Coronary artery (tissue), 2 donors: Measurements from ENCODE around the gene ZIC2.
A peak's percentile ranks its signal among the peaks of the same experiment; 100 is the strongest.
"Not testable (repeated sequence)": the region's sequence is repeated elsewhere in the genome, so short reads cannot be mapped to it uniquely, and the experiment has no call there.

Source experiments
- DNase-seq: peaks from one replicate; pipeline ENCODE4 v3.0.0-alpha.2; 2017; ENCODE audit warnings: low spot score
- H3K27ac ChIP-seq, 2 donors: fragments of 200-600 bp; sonication (generic); one replicate each; pipeline ENCODE4 v1.5.1; 2016 to 2019
- H3K4me3 ChIP-seq: fragments of 200-600 bp; sonication (generic); 2 replicates; pipeline ENCODE4 v1.5.1; 2016; ENCODE audit warnings: mild to moderate bottlenecking, moderate library complexity
- TF ChIP-seq, protein P1 (sequence below): fragments of 200-600 bp; sonication (generic); IDR thresholded peaks from one replicate; pipeline ENCODE4 v1.5.1; 2019; ENCODE audit warnings: antibody characterized with exemption

The ZIC2 gene

DNA sequence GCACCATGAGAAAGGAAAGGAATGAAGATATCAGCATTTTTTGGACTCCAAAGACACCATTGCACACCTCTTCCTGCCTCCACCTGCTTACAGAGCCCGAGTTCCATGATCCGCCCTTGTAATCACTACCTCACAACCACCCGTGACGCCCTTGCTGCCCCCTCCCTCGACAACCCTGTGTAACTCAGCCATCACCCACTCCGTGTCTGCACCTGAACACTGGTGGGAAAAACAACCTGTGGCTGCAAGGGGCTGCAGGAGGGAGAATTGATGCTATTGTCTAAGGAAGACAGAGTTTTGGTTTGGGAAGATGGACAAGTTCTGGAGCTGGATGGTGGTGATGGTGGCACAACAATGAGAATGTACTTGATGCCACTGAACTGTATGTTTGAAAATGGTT, 37.0 kb upstream of the ZIC2 start:
- no peak overlapping the region for H3K4me3 ChIP-seq
- DNase-seq: no peak
- no peak overlapping the region for H3K27ac ChIP-seq
- TF ChIP-seq, protein P1, sequence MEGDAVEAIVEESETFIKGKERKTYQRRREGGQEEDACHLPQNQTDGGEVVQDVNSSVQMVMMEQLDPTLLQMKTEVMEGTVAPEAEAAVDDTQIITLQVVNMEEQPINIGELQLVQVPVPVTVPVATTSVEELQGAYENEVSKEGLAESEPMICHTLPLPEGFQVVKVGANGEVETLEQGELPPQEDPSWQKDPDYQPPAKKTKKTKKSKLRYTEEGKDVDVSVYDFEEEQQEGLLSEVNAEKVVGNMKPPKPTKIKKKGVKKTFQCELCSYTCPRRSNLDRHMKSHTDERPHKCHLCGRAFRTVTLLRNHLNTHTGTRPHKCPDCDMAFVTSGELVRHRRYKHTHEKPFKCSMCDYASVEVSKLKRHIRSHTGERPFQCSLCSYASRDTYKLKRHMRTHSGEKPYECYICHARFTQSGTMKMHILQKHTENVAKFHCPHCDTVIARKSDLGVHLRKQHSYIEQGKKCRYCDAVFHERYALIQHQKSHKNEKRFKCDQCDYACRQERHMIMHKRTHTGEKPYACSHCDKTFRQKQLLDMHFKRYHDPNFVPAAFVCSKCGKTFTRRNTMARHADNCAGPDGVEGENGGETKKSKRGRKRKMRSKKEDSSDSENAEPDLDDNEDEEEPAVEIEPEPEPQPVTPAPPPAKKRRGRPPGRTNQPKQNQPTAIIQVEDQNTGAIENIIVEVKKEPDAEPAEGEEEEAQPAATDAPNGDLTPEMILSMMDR: no peak

DNA sequence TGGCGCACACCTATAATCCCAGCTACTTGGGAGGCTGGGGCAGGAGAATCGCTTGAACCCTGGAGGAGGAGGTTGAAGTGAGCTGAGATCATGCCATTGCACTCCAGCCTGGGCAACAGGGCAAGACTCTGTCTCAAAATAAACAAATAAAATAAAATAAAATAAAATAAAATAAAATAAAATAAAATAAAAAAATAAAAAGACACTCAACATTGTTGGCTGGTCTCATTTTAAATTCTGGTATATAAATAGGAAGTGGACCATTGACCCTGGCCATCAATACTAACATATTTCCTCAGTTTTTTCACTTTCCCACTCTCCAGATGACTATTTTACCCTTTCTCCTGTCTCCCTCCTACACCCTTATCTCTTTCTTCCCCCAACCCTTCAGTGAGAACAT, 36.1 kb upstream of the ZIC2 start:
- H3K4me3 ChIP-seq, DNase-seq, H3K27ac ChIP-seq: not testable (repeated sequence)

DNA sequence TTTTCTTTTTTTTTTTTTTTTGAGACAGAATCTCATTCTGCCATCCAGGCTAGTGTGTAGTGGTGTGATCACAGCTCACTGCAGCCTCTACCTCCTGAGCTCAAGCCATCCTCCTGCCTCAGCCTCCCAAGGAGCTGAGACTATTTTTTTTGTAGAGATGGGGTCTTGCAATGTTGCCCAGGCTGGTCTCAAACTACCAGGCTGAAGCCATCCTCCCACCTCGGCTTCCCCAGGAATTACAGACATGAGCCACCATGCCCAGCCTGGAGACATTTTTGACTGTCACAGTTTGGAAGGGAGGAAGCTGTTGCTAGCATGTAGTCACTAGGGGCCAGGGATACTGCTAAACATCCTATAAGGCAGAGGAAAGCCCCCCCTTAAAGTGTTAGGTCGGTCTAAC, 33.9 kb upstream of the ZIC2 start:
- TF ChIP-seq, protein P1: no peak
- H3K4me3 ChIP-seq: no peak overlapping the region
- no peak for DNase-seq
- H3K27ac ChIP-seq: no peak overlapping the region

DNA sequence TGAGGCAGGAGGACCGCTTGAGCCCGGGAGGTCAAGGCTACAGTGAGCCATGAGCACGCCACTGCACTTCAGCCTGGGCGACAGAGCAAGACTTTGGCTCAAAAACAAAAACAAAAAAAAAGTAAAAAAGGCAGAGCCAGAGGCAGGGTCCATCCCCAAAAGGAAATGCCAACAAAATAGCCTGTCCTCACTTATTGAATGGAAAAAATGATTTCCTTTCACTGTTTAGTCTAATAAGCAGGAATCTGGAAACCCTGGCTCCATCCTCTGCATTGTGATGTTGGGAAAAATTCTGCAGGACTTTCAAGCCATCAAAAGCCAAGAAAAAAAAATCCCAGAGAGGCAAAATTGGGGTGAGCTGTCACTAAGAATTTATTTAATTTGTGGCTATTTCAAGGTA, 33.2 kb upstream of the ZIC2 start:
- Histone ChIP-seq H3K4me3 (no peak overlapping the region), H3K27ac (no peak overlapping the region)
- no peak for DNase-seq
- TF ChIP-seq, protein P1: no peak

DNA sequence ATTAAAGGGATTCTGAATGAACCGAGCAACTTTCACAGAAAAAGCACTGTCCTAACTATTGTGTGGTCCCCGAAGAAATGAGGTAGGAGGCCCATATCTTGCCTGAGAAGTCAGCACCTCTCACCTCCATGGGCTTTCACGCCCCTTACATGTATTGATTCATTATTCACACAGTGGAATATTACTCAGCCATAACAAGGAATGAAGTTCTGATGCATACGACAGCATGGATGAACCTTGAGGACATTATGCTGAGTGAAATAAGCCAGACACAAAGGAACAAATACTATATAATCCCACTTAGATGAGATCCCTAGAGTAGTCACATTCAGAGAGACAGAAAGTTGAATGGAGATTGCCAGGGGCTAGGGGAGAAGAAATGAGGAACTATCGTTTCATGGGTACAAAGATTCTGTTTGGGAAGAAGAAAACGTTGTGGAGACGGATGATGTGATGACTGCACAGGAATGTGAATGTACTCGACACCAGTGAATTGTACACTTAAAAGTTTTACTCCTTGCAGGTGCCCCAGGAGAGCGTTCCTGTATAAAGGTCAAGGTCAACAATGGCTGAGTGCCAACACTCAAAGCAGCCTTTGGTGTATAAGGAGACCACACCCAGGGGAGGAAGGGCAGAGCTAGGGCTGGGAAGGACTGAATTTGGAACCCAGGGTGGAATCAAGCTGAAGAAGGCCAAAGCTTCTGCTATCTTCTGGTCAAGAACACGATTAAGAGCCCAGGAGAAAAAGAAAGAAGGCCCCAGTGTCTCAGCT, 32.5 kb upstream of the ZIC2 start:
- H3K27ac ChIP-seq: no peak overlapping the region
- DNase-seq: no peak
- TF ChIP-seq, protein P1: no peak

DNA sequence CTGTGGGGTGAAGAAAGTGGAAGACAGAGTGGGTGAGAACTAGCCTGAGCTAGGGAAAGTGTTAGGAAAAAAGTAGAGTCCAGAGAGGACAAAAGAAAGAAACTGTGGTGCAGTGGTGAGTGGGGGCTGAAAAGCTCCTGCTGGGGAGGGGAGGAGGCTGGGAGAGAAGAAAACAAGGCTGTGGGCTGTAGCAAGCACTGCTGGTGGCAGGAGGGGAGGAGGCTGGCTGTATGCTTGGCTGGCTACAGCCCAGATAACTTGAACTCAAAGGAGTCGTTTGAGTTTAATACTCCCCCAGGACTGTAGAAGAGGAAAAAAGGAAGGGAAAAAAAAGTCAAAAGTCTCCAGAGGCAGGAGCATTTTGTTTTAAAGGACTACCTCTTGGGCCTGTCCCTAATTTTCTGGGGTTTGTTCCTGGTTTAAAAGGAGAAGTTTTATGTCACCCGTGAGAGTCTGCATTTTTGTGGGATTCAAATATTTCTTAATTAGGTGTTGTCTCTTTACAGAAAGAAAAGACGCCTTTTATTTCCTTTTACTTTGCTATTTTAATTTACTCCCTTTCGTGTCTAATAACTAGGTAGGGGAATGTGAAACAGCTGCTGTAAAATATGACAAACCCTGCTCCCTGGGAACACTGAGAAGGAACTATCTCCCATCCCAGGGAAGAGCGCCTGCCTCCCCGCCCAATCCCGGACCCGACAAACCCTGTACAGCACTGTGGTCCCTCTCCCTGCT, 31.7 kb upstream of the ZIC2 start:
- DNase-seq: no peak
- H3K4me3 ChIP-seq: no peak overlapping the region
- no peak overlapping the region for H3K27ac ChIP-seq
- TF ChIP-seq, protein P1: no peak

More for the DNA sequence above, 32.5 kb upstream of the ZIC2 start:
- no peak overlapping the region for H3K4me3 ChIP-seq

DNA sequence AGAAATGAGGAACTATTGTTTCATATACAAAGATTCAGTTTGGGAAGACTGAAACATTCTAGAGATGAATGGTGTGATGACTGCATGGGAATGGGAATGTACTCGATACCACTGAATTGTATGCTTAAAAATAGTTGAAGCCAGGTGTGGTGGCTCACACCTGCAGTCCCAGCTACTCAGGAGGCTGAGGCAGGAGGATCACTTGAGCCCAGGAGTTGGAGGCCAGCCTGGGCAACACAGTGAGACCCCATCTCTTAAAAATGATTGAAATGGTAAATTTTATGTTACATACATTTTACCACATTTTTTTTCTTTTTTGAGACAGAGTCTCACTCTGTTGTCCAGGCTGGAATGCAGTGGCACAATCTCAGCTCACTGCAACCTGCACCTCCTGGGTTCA, 29.9 kb upstream of the ZIC2 start:
- not testable (repeated sequence) for H3K4me3 ChIP-seq, H3K27ac ChIP-seq, DNase-seq

DNA sequence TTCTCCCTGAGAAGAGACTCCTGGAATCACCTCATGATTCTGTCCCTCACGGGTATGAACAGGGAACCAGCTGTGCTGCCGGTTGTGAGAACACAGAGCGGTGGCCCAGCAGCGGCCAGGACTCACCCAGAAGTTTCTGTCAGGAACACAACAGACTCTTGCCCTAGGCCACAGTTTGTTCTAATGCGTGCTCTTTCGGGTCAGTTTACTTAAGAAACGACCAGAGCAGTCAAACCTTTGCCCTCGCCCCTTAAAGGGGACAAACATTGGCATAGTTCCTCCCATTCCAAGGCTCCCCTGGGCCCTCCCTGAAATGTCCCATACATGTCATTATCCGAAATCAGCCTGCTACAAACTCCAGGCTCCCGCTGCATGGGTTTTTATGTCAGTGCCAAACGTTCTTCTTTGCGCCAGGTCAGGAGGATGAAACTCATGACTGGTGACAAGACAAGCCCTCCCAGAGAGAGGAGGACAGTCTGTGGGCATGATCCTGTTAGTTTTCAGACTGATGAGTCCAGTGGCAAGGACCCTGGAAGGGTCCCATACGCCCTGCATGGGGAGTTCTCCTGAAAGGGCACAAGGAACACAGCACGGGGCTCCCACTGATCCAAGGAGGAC, 28.3 kb upstream of the ZIC2 start:
- TF ChIP-seq, protein P1: no peak
- DNase-seq: peak; percentile 52
- H3K27ac ChIP-seq: no peak overlapping the region
- no peak overlapping the region for H3K4me3 ChIP-seq
